T-helper 1 cell treated with Interleukin-12 subunit alpha and Interleukin-12 subunit beta and Interleukin-4 antibody, amounts not matched to agents 30 ng/mL and 1 ng/mL, for 36 hours (primary cell): ENCODE measurements around the gene TPRA1. TPM values are rescaled to one million over a fixed set of nuclear protein-coding genes. Genes with fewer than 3 reads are reported as not detected.

ENCODE experiments used
- intact Hi-C: fragments of 100-400 bp; cut with micrococcal nuclease; formaldehyde crosslinking; loops from one replicate; pipeline ENCODE4 v1.15.1; 2024
- total RNA-seq: library from RNA; stranded (reverse); gene quantifications from 2 replicates; pipeline ENCODE4 v1.2.3, GENCODE V29; 2022

Gene TPRA1
- total RNA-seq, 1 donor from 2014 or later, result 32.9 TPM

- intact Hi-C loops, result no loop called here
Observed at GRCh38 chr3:127566833-127567232, 23.7 kb downstream of the TPRA1 start.

- intact Hi-C loops, result no loop called here
Observed at GRCh38 chr3:127565711-127566110, 24.8 kb downstream of the TPRA1 start.

GRCh38 chr3:127560051-127560787 is 30.3 kb downstream of the TPRA1 start:
- intact Hi-C loops, result no loop called here

GRCh38 chr3:127556565-127556964 is 34.0 kb downstream of the TPRA1 start:
- intact Hi-C loops, result no loop called here

GRCh38 chr3:127555108-127555507 is 35.4 kb downstream of the TPRA1 start:
- intact Hi-C loops, result no loop called here

- intact Hi-C loops, result no loop called here
Observed at GRCh38 chr3:127552038-127552437, 38.5 kb downstream of the TPRA1 start.

- intact Hi-C loops, result no loop called here
Observed at GRCh38 chr3:127551178-127551577, 39.4 kb downstream of the TPRA1 start.

- intact Hi-C loops, result no loop called here
Observed at GRCh38 chr3:127550468-127551157, 39.9 kb downstream of the TPRA1 start.

- intact Hi-C loops, result loop anchor here (2.0 to 10.0 kb wide), 5 partner anchors 49 to 1415 kb away; partner anchors contain the start of genes MCM2 and PRR20G
Observed at GRCh38 chr3:127549826-127550467, 40.6 kb downstream of the TPRA1 start.

- intact Hi-C loops, result loop anchor here (1.0 to 10.0 kb wide), 9 partner anchors 27 to 1413 kb away; partner anchors contain the start of genes MCM2 and PRR20G
Observed at GRCh38 chr3:127547761-127548605, 42.5 kb downstream of the TPRA1 start.

GRCh38 chr3:127546970-127547733 is 43.4 kb downstream of the TPRA1 start:
- intact Hi-C loops, result loop anchor here (1.0 to 10.0 kb wide), 6 partner anchors 28 to 1412 kb away; partner anchors contain the start of gene PRR20G

- intact Hi-C loops, result loop anchor here (5.0 to 10.0 kb wide), 3 partner anchors 89 to 1412 kb away; partner anchors contain the start of gene PRR20G
Observed at GRCh38 chr3:127546554-127546953, 44.0 kb downstream of the TPRA1 start.

- intact Hi-C loops, result loop anchor here (5.0 to 10.0 kb wide), 3 partner anchors 89 to 1411 kb away; partner anchors contain the start of gene PRR20G
Observed at GRCh38 chr3:127545711-127546457, 44.6 kb downstream of the TPRA1 start.

- intact Hi-C loops, result loop anchor here (5.0 to 10.0 kb wide), 3 partner anchors 88 to 1410 kb away; partner anchors contain the start of gene PRR20G
Observed at GRCh38 chr3:127545216-127545615, 45.3 kb downstream of the TPRA1 start.

GRCh38 chr3:127544803-127545201 is 45.7 kb downstream of the TPRA1 start:
- intact Hi-C loops, result loop anchor here (1.0 to 10.0 kb wide), 5 partner anchors 88 to 1410 kb away; partner anchors contain the start of gene PRR20G

GRCh38 chr3:127544192-127544802 is 46.2 kb downstream of the TPRA1 start:
- intact Hi-C loops, result loop anchor here (1.0 to 10.0 kb wide), 3 partner anchors 792 to 1409 kb away; no protein-coding TSS in a partner anchor

GRCh38 chr3:127543441-127543840 is 47.1 kb downstream of the TPRA1 start:
- intact Hi-C loops, result loop anchor here (10.0 kb wide), 1 partner anchor 1409 kb away; no protein-coding TSS in a partner anchor

GRCh38 chr3:127542441-127542952 is 48.0 kb downstream of the TPRA1 start:
- intact Hi-C loops, result loop anchor here (10.0 kb wide), 1 partner anchor 1408 kb away; no protein-coding TSS in a partner anchor
